Effector memory CD4-positive, alpha-beta T cell (primary cell): ENCODE data around the gene ACO2.
"Not testable (repeated sequence)": the region's sequence is repeated elsewhere in the genome, so short reads cannot be mapped to it uniquely, and the experiment has no call there.

Experiments used
- DNase-seq, 3 donors: peaks; one replicate each; pipeline ENCODE4 v3.0.0-alpha.2; 2020
- H3K27ac ChIP-seq: 2 replicates; pipeline ENCODE4 v1.7.0; 2013; ENCODE audit warnings: mild to moderate bottlenecking, low read length, moderate library complexity; ENCODE audit not compliant: insufficient read depth, poor library complexity, severe bottlenecking
- H3K27me3 ChIP-seq: replicated peaks from 2 replicates; pipeline ENCODE4 v1.7.0; 2013; ENCODE audit warnings: mild to moderate bottlenecking, low read length; ENCODE audit not compliant: insufficient read depth, control insufficient read depth, poor library complexity, severe bottlenecking
- H3K36me3 ChIP-seq: 2 replicates; pipeline ENCODE4 v1.7.0; 2013; ENCODE audit warnings: mild to moderate bottlenecking, low read length, moderate library complexity; ENCODE audit not compliant: control insufficient read depth, insufficient read depth
- H3K4me1 ChIP-seq: 2 replicates; pipeline ENCODE4 v1.7.0; 2013; ENCODE audit warnings: low read length, mild to moderate bottlenecking; ENCODE audit not compliant: control insufficient read depth, insufficient read depth, poor library complexity, severe bottlenecking
- H3K4me3 ChIP-seq: 2 replicates; pipeline ENCODE4 v1.7.0; 2013; ENCODE audit warnings: low read length, low read depth, mild to moderate bottlenecking; ENCODE audit not compliant: insufficient read depth, poor library complexity, severe bottlenecking
- H3K9me3 ChIP-seq: 2 replicates; pipeline ENCODE4 v1.7.0; 2013; ENCODE audit warnings: mild to moderate bottlenecking, low read length, moderate library complexity; ENCODE audit not compliant: control insufficient read depth

The ACO2 gene

DNA sequence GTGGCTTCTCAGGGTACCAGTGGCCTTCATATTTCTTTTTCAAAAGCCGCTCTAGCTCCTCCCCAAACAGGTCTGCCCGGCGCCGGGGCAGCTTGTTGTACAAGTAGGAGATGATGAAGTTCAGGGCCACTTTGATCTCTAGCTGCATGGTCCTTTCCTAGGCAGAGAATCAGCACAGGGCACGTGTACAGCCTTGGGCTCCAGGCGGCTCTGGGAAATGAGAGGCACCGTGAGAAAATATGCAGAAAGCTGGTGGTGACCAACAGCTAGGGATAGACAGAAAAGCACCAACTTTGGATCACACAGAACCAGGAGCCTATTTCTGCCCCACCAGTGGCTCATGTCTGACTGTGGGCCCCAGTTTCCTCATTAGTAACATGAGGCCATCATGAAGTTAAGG is 31.7 kb upstream of the ACO2 start:
- Histone ChIP-seq H3K4me1 (no peaks in the 10 kb centered on the region), H3K27me3 (no peaks in the 10 kb centered on the region), H3K27ac (no peak overlapping the region), H3K9me3 (no peaks in the 10 kb centered on the region), H3K36me3 (peaks cover 32% of the 10 kb centered on the region), H3K4me3 (no peak overlapping the region)
- DNase-seq, result no peak

DNA sequence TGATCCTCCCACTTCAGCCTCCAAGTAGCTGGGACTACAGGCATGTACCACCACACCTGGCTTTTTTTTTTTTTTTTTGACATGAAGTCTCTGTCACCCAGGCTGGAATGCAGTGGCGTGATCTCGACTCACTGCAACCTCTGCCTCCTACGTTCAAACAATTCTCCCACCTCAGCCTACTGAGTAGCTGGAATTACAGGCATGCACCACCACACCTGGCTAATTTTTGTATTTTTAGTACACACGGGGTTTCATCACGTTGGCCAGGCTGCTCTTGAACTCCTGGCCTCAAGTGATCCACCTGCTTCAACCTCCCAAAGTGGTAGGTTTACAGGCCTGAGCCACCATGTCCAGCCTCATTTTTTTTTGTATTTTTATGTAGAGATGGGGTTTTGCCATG is 28.4 kb upstream of the ACO2 start:
- peaks cover 20% of the 10 kb centered on the region for H3K36me3 ChIP-seq
- not testable (repeated sequence) for H3K9me3 ChIP-seq, H3K4me3 ChIP-seq, H3K27me3 ChIP-seq, H3K27ac ChIP-seq, DNase-seq, H3K4me1 ChIP-seq

DNA sequence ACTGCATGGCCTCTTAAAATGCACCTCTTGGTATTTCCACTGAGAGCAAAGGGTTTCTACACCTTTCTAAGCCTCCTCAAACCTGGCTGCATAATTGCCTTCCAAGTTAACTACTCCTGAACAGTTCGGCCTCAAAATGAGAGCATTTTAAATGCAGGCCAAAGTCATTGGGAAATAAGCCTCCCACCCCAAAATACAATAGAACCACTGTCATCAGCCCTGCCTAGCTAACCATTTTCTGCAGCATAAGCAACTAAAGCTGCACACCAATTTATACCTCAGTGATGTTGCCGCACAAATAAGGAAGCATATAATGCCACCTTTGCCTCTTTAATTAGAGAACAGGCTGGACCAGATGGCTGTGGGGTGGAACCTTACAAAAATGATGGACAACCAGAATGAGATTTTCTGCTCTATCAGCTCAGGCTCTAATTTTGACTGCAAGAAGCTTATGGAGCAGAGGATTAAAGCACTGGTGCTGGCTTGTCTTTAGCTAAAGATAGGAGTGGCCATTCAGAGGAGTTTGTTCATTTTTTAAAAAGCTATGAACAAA is 26.6 kb upstream of the ACO2 start:
- peaks cover 2% of the 10 kb centered on the region for H3K36me3 ChIP-seq
- H3K4me3 ChIP-seq, result no peak overlapping the region
- no peak overlapping the region for H3K27ac ChIP-seq
- no peaks in the 10 kb centered on the region for H3K9me3 ChIP-seq
- peaks cover 9% of the 10 kb centered on the region for H3K4me1 ChIP-seq
- H3K27me3 ChIP-seq, result no peaks in the 10 kb centered on the region
- DNase-seq, result no peak

DNA sequence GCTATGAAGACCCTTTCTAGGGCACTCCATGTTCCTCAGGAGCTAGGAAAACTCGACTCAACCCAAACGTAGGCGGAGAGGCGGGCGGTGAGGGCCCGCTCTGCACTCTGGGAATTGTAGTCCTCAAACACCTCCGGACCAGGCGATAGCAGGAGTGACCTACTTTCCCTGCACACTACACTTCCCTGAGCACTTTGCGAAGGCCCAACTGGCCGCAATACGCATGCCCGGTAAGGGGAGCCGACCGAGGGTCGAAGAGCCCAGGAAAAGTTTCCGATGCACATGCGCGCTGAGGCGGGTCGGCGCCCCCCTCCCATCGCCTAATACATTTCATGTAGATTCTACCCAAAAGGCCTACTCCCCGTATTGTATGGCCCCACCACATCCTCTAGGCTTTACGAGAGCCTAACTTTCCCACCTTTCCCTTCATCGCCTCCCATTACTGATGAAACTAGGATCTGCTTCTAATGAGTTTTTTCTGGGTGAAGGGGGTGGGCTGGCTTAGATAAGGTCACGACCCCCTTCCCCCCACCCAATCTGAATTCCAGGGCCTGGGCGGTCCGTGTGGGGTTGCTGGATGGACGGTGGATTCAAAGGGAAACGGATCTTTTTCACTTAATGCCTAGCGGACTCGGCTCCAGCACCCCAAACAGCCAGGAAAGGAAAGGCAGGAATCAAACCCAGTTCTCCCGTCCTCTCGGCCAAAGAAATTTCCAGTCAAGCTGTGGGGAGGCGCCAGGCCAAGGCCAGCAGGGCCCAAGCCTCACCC is 24.4 kb upstream of the ACO2 start:
- Histone ChIP-seq H3K36me3 (no peaks in the 10 kb centered on the region), H3K27me3 (no peaks in the 10 kb centered on the region), H3K27ac (peak overlapping the region; percentile 95), H3K9me3 (no peaks in the 10 kb centered on the region), H3K4me1 (peaks cover 13% of the 10 kb centered on the region), H3K4me3 (peak overlapping the region; percentile 89)
- DNase-seq, result peak; percentile 72 to 83 (median 72)

DNA sequence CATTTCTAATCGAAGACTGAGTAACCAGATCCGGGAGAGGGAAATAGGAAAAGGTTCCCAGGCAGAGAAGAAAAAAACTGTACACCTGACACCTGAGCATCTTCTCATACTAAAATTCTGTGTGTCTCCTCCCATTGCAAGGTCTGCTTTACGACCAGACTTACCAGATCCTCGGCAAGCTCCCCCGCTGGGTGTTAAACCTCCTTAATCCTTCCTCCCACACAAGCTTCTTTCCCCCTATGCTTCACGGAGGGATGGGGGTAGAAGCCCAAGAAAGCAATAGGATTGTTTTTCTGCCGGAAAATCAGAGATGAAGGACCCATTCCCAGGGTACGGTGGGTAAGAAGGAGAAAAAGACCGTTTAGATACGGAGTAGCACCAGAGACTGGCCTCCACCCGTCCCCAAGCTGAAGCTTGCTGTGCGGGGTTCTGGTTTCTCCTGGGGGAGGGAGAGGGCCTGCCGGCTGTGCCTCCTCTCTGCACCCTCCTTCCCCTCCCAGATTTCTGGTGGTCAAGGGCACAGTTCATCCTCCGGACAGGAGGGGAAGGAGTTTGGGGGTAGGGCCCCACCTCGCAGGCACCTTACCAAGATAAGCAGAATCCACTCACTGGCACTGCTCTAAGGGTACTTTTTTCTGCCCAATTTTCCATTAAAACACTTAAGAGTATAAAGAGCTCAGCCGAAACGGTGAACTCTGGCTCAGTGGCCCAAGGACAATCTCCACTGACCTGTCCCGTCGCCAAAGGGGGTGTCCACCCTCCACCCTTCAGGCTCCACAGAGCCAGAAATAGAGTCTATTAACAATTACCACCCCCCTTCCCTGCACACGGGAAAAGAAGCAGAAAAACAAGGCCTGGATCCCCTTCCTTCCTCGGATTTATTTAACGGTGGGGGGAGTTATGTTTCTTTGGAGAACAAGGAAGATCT is 23.5 kb upstream of the ACO2 start:
- H3K4me1 ChIP-seq, result peaks cover 13% of the 10 kb centered on the region
- DNase-seq, result no peak
- no peaks in the 10 kb centered on the region for H3K9me3 ChIP-seq
- H3K27me3 ChIP-seq, result no peaks in the 10 kb centered on the region
- H3K36me3 ChIP-seq, result no peaks in the 10 kb centered on the region
- H3K27ac ChIP-seq, result peak overlapping the region; percentile 95
- H3K4me3 ChIP-seq, result peak overlapping the region; percentile 89

DNA sequence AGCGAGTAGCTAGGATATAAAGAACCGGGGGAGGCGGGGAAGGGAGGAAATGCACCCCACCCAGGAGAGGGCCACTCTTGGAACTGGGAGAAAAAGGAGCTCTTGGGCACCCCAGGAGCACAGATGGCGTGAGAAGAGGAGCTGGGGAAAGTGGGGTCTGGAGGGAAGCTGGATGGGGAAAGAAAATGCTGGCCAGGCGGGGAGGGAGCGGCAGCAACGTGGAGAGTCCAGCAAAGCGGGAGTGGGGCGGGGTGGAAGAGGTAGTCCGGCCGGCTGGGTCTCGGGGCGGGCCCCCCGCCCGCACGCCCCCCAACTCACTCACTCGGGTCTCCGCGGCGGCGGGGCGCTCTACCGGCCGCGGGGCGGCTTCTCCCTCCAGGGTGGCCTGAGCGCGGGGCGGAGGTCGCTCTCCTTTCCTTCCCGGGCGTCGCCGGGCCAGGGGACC is 22.8 kb upstream of the ACO2 start:
- DNase-seq, result no peak
- Histone ChIP-seq H3K4me3 (peak overlapping the region; percentile 89), H3K4me1 (peaks cover 13% of the 10 kb centered on the region), H3K36me3 (no peaks in the 10 kb centered on the region), H3K27ac (peak overlapping the region; percentile 95), H3K9me3 (no peaks in the 10 kb centered on the region), H3K27me3 (no peaks in the 10 kb centered on the region)

DNA sequence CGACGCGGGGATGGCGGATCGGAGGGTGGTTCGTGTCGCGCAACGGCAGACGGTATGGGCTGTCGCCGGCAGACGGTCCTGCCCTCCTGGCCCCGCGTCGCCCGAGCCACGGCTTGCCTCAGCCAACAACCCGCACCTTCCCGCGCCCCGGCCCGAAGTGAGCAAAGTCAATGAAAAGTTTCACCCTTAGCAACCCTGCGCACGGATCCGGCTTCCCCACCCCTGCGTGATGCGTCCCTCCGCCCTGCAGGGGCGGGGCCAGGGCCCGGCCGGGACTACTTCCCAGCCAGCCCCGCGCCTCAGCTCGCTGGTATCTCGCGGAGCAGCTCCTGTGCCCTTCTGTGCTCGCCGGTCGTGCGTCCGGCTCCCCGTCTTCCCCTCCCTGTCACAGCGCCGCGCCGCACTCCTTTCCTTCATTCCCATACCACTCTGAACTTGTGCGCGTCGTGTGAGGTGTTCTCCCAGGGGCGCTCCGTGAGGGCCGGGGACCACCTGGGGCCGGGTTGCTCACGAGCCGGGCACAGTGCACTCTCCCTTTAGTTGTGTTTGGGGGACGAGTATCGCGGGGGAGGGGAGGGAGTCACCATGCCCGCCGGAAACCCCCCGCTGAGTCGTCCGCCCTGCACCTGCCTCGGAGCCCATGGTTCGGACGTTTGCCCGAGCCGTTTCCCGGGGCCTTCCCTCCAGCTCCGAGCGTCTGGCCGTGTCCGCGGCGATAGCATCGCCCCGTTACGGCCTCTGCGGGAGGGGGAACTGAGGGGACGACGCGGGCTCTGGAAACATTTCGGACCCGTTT is 22.1 kb upstream of the ACO2 start, which contains the start of gene TOB2:
TOB2 (minus strand) TSS at position 163 of the 796 bp plus-strand sequence. CDS start 9,456 bp downstream, outside the sequence.
- Histone ChIP-seq H3K36me3 (no peaks in the 10 kb centered on the region), H3K4me1 (peaks cover 13% of the 10 kb centered on the region)
- DNase-seq, result peak; percentile 89 to 90 (median 90)

DNA sequence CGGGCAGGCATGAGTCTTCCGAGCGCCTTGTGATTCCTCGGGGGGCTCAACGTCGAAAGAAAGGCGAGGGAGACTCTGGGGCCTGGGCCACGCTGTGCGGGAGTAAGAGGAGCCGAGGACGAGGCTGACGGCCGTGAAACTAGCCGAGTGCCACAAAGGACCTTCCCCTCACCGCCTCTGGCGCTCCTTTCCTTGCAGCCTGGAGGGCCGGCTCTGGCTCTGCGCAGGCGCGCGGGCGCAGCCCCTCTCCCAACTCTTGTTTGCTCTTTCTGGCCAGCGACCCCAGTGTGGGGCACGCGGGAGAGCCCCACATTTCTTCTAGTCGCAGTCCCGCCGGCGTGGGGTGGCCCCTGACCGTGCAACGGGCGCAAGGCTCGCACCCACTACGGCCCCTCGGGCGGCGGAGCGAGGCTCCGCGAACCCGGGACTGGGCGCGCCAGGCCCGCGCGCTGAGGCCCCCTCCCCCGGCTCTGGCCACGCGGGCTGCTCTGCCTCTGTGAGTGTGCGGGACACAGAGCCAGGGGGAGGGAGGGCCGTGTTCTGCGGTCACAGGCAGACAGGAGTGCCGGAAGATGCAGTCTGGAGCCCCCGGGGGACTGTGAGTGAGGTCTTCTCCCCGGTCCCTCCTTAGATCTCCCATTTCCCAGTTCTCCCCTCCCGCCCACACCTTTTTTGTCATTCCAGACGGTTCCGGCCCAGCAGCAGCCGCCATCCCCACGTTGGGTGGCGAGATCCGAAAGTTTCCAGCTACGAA is 21.3 kb upstream of the ACO2 start:
- H3K36me3 ChIP-seq, result no peaks in the 10 kb centered on the region
- H3K9me3 ChIP-seq, result no peaks in the 10 kb centered on the region
- peak; percentile 43 to 64 (median 53) for DNase-seq
- peak overlapping the region; percentile 95 for H3K27ac ChIP-seq
- peak overlapping the region; percentile 89 for H3K4me3 ChIP-seq
- peaks cover 13% of the 10 kb centered on the region for H3K4me1 ChIP-seq
- H3K27me3 ChIP-seq, result no peaks in the 10 kb centered on the region

More for the DNA sequence above, 22.1 kb upstream of the ACO2 start, which contains the start of gene TOB2:
- Histone ChIP-seq H3K27ac (peak within 1 kb of the TSS; percentile 95), H3K27me3 (no peaks in the 10 kb centered on the region), H3K4me3 (peak within 1 kb of the TSS; percentile 89), H3K9me3 (no peaks in the 10 kb centered on the region)
